Right lung (tissue), 5 donors: ENCODE measurements around the gene RAD9A. TPM values are rescaled to one million over a fixed set of nuclear protein-coding genes. Genes with fewer than 3 reads are reported as not detected.
"Not testable (repeated sequence)": the region's sequence is repeated elsewhere in the genome, so short reads cannot be mapped to it uniquely, and the experiment has no call there.

Experiments
- DNase-seq, 2 donors: peaks; one replicate each; pipeline ENCODE4 v3.0.0-alpha.2; 2013
- polyA plus RNA-seq, 5 donors: library from polyadenylated mRNA; unstranded; fragments of 120-200 nt; gene quantifications; one replicate each; pipeline versions ENCODE4 v1.2.1 to v1.2.3, GENCODE V29; 2013; ENCODE audit warnings: inconsistent platforms in 1 of 5, low replicate concordance in 1 of 5; ENCODE audit not compliant: insufficient read length in 5 of 5, insufficient read depth in 1 of 5

The RAD9A gene
- polyA plus RNA-seq, 5 donors: 18.4 to 30.8 (median 24.2) TPM

DNA sequence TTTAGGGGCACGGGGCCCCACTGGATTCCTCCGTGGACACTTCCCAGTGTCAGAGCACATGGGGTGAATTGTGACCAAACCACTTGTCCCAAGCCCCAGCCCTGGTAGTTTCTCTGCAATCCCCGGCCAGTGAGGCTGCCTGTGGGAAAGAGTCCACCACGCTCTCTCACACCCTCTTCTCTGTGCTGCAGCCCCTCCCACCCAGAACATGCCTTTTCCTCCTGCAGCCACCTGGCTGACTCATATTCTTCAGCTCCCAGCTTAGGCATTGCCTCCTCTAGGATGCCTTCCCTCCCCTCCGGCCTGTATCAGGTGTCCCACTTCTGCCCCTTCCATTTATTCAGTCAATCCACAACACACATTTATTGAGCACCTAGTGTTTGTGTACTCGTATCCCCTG, 31.1 kb downstream of the RAD9A start:
- DNase-seq: no peak

DNA sequence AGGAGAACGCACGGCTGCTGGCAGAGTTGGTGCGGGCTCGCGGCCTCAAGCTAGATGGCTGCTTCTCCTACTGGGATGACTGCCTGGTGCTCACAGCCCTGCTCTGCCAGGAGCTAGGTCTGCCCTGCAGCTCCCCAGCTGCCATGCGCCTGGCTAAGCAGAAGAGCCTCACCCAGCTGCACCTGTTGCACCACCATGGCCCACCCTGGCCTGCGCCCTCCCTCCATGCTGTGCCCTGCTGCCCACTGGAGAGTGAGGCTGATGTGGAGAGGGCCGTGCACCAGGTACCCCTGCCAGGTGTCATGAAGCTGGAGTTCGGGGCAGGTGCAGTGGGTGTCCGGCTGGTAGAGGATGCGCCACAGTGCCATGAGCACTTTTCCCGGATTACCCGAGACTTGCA, 31.7 kb downstream of the RAD9A start:
- no peak for DNase-seq

DNA sequence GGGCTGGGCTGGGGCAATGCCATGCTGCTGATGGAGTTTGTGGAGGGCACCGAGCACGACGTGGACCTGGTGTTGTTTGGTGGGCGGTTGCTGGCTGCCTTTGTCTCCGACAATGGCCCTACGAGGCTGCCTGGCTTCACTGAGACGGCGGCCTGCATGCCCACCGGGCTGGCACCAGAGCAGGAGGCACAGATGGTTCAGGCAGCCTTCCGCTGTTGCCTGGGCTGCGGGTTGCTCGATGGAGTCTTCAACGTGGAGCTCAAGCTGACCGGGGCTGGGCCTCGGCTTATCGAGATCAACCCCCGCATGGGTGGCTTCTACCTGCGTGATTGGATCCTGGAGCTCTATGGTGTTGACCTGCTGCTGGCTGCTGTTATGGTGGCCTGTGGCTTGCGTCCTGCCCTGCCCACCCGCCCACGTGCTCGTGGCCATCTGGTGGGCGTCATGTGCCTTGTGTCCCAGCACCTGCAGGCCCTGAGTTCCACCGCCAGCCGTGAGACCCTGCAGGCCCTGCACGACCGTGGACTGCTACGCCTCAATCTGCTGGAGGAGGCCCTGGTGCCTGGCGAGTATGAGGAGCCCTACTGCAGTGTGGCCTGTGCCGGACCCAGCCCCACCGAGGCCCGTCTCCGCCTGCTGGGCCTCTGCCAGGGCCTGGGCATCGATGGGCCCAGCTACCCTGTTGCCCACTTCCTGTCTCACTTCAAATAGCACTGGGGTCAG, 32.3 kb downstream of the RAD9A start:
- no peak for DNase-seq

- DNase-seq: not testable (repeated sequence)
Measured at GRCh38 chr11:67427364-67427859, 35.6 kb downstream of the RAD9A start.

DNA sequence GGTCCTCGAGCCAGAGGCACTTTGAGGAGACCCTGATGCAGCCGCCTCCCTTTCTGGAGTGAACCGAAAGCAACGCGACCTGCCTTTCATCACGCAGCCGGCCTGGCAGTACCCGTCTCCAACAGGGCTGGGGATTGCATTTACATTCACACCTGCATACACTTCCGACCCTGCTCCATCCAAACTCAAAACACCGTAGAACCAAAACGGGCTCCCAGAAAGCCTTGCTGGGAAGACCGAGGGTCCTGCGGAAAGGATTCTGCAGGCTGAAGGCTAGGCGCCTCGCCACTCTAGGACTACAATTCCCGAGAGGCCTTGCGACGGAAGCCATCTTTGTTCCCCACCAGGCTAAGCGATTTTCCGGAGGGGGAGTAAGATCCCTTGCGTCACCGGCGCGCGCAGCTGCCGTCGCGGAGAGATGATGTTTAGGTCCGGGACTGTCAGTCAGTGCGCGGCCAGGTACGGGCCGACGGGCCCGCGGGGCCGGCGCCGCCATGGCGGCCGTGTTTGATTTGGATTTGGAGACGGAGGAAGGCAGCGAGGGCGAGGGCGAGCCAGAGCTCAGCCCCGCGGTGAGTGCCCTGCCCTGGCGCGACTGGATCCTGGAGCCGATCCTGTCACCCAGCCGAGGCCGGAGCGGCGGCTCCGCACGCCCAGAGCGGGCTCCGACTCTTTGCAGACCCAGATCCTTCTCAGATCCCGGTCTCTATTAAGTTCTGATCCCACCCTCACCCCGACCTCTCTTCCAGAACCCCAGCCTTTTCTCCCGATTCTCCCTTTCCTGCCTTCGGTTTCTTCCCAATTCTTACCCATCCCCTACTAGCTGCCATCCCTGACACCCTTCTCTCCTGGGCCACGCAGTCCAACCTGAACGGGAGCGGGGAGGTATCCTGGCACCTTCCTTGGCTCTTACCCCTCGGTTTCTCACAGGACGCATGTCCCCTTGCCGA, 36.5 kb downstream of the RAD9A start, which contains the start of gene RPS6KB2:
TSS of gene RPS6KB2 (plus strand) at position 443 of the 950 bp plus-strand sequence. CDS start at position 495, 52 bp downstream.
- peak; percentile 96 to 97 for DNase-seq

GRCh38 chr11:67429038-67429668, 37.4 kb downstream of the RAD9A start:
- DNase-seq: no peak

DNA sequence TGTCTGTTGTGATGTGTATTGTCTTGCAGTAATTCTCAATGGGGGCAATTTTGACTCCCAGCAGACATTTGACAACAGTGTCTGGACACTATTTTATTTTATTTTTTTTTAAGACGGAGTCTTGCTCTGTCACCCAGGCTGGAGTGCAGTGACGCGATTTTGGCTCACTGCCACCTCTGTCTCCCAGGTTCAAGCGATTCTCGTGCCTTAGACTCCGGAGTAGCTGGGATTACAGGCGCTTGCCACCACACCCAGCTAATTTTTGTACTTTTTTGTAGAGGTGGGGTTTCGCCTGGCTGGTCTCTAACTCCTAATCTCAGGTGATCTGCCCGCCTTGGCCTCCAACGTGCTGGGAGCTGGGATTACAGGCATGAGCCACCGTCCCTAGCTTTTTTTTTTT, 37.9 kb downstream of the RAD9A start:
- no peak for DNase-seq

GRCh38 chr11:67431346-67432249, 39.8 kb downstream of the RAD9A start:
- no peak for DNase-seq

DNA sequence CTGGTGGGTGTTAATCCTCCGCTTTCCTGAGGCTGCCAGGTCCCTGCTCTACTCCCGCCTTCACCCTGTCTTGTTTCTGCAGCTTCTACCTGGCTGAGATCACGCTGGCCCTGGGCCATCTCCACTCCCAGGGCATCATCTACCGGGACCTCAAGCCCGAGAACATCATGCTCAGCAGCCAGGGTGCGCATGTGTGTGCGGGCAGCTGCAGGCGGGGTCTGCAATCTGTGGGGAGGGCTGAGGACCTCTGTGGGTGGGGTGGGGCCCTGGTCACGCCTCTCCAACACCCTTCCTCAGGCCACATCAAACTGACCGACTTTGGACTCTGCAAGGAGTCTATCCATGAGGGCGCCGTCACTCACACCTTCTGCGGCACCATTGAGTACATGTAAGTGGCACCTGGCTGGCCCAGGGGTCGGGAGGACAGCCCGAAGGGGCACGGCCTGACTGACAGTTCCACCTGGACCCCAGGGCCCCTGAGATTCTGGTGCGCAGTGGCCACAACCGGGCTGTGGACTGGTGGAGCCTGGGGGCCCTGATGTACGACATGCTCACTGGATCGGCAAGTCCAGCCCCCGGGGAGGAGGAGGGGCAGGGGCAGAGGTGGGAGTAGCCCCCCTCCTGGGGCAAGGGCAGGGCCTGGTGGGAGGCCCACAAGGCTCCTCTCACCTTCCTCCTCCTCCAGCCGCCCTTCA, 41.0 kb downstream of the RAD9A start:
- no peak for DNase-seq

DNA sequence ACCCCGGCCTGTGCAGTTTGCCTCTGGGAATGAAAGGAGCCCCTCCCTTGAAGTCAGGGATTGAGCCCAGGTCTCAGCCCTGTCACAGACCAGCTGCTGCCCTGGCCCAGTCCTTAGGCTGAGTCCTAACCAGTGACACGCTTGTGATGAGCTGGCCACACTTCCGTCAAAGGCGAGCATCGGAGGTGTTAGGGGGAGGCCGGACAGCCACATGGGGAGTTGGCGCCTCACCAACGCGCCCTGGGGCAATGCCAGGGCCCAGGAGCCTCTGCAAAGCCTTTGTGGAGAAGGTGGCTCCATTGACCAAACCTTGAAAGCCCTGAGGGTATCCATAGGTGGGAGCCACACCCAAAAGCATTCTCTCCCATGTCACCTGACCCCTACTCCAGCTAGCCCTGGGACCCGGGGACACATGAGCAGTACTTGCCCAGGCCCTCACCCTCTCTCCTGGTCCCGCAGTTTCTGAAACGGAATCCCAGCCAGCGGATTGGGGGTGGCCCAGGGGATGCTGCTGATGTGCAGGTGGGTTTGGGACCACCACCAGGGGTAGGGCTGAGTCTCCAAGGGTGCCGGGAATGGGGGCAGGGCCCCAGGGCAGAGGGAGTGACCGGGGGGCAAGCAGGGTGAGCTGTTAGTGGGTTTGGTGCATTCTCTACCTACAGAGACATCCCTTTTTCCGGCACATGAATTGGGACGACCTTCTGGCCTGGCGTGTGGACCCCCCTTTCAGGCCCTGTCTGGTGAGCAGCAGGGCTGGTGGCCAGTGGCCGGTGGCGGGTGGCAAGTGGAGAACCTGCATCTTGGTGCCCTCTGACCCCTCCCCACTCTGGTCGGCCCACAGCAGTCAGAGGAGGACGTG, 42.0 kb downstream of the RAD9A start:
- no peak for DNase-seq

DNA sequence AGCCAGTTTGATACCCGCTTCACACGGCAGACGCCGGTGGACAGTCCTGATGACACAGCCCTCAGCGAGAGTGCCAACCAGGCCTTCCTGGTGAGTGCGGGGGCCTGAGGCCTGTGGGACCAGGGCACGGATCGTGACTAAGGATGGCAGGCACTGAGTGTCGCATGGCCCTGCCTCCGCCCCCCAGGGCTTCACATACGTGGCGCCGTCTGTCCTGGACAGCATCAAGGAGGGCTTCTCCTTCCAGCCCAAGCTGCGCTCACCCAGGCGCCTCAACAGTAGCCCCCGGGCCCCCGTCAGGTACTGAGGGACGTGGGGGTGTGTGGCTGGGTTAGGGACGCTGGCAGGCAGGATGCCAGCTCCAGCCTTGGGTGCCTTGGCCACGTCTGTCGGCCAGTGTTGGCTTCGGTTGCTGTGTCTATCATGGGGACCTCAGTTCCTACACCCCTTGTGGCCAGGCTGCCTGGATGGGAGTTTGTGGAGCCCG, 42.7 kb downstream of the RAD9A start:
- no peak for DNase-seq

- DNase-seq: no peak
Measured at GRCh38 chr11:67435031-67435726, 43.4 kb downstream of the RAD9A start.

GRCh38 chr11:67435727-67436458, 44.1 kb downstream of the RAD9A start:
- no peak for DNase-seq

- DNase-seq: no peak
Measured at GRCh38 chr11:67436459-67437081, 44.8 kb downstream of the RAD9A start.

DNA sequence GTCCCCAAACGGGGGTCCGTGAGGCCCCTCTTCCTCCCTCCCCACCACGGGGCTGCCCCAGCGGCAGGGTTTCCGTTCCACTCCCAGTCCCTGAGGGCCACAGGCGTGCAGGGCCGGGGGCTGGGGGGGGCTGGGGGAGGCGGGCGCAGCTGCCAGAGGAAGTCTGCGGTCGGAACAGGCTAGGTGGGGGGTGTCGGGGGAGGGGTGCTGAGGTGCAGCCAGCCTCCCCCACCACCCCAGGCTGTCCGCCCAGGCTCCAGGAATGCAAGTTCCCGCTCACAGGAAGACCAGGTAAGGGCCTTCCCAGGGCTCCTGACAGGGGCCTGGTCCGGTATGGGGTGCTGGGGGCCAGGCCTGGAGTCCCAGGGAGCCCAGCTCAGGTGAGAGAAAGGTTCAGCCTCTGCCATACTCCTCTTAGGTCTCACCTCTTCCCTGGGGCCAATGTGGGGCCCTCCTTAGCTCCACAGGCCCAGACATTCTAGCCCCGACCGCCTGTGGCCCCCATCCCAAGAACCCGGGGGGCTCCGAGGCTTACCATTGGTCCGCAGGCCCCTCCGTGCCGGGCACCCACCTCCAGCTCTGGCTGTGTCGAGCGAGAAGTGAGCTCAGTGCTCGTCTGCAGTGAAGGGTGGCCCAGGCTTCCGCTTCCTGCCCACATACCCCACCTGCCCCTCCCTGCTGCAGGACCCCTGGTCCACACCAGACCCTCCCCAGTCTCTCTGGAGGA, 45.5 kb downstream of the RAD9A start, which contains the start of gene PTPRCAP:
TSS of gene PTPRCAP (minus strand) at position 601 of the 727 bp plus-strand sequence. CDS start at position 538, 63 bp downstream.
- no peak for DNase-seq

- no peak for DNase-seq
Measured at GRCh38 chr11:67437809-67438157, 46.0 kb downstream of the RAD9A start.
